ENCODE data around the gene PRRG2. TPM values are rescaled to one million over a fixed set of nuclear protein-coding genes. Genes with fewer than 3 reads are reported as not detected.

PRRG2 gene
- total RNA-seq, 1 donor from 2014 or later, result 3.4 TPM

DNA sequence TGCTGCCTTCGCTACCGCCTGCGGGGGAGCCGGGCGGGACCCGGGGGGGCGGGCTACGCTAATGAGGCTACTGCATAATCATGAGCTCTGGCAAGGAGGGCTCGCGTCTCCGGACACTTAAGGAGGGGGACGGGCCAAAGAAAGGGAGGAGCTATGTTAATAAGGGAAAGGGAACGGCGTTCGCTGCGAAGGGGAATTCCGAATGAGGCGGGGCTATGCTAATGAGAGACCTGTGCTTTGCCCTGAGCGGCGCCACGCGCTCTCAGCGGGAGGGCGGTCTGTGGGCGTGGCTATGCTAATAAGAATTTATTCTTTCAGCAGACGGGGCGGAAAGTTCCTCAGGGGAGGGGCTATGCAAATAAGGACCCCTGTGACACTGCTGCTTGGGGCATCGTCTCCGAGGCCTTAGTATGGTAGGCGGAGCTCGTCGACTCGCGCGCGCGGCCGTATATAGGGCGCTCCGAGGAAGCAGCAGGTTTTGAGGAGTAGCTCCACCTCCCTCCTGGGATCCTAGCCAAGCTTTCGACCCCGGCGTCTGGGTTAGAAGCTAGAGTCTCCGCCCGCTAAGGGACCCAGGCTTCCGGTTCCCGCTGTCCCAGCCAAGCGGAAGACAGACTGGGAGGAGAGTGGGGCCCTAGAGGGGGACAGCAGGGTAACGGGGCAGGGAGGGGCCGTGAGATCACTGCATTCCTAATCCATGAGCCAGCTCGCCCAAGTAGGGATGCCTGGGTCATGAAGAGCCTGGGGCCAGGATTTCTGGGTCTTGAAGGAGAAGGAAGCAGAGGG, 59.2 kb downstream of the PRRG2 start, which contains the start of gene RRAS:
TSS of gene RRAS (minus strand) at position 31 of the 786 bp plus-strand sequence. CDS start 45 bp downstream, outside the sequence.
- DNase-seq, result peak; percentile 100

Small RNA genes lying within 50 kb of the gene (small RNA-seq; reads per million reads assigned to genes)
- not detected for gene RF00019 (ENCODE audit: low replicate concordance)

Other genes with a start within 250 kb of the PRRG2 start
- 2.3 TPM for gene CD37, start 245.9 kb upstream of the PRRG2 start, total RNA-seq
- gene TEAD2, start 218.9 kb upstream of the PRRG2 start, total RNA-seq, result 30.9 TPM
- gene DKKL1, start 217.4 kb upstream of the PRRG2 start, total RNA-seq, result not detected
- gene KASH5, start 193.1 kb upstream of the PRRG2 start, total RNA-seq, result not detected
- not detected for gene PTH2, start 157.9 kb upstream of the PRRG2 start, total RNA-seq
- not detected for gene GFY, start 155.9 kb upstream of the PRRG2 start, total RNA-seq
- 1.4 TPM for gene SLC17A7, start 139.8 kb upstream of the PRRG2 start, total RNA-seq
- 58.3 TPM for gene PIH1D1, start 129.5 kb upstream of the PRRG2 start, total RNA-seq
- gene ALDH16A1, start 128.1 kb upstream of the PRRG2 start, total RNA-seq, result 34.6 TPM
- gene FLT3LG, start 107.1 kb upstream of the PRRG2 start, total RNA-seq, result 2.5 TPM
- 1,944 TPM for gene RPL13A, start 93.7 kb upstream of the PRRG2 start, total RNA-seq
- gene RPS11, start 84.9 kb upstream of the PRRG2 start, total RNA-seq, result 5,071 TPM
- gene FCGRT, start 68.7 kb upstream of the PRRG2 start, total RNA-seq, result 122 TPM
- 41.4 TPM for gene RCN3, start 53.3 kb upstream of the PRRG2 start, total RNA-seq
- 47.6 TPM for gene NOSIP, start 760 bp upstream of the PRRG2 start, total RNA-seq
- 9.4 TPM for gene PRR12, start 9.9 kb downstream of the PRRG2 start, total RNA-seq
- gene RRAS, start 58.8 kb downstream of the PRRG2 start, total RNA-seq, result 15.5 TPM
- 19.5 TPM for gene SCAF1, start 60.9 kb downstream of the PRRG2 start, total RNA-seq
- gene IRF3, start 84.5 kb downstream of the PRRG2 start, total RNA-seq, result 44.0 TPM
- 10.9 TPM for gene BCL2L12, start 84.6 kb downstream of the PRRG2 start, total RNA-seq
- 208 TPM for gene PRMT1, start 96.0 kb downstream of the PRRG2 start, total RNA-seq
- 0.92 TPM for gene ADM5, start 108.3 kb downstream of the PRRG2 start, total RNA-seq
- 5.1 TPM for gene CPT1C, start 109.8 kb downstream of the PRRG2 start, total RNA-seq
- gene TSKS, start 182.0 kb downstream of the PRRG2 start, total RNA-seq, result 1.1 TPM
- 56.2 TPM for gene AP2A1, start 185.7 kb downstream of the PRRG2 start, total RNA-seq
- gene FUZ, start 232.0 kb downstream of the PRRG2 start, total RNA-seq, result 25.7 TPM
- 38.2 TPM for gene MED25, start 237.0 kb downstream of the PRRG2 start, total RNA-seq

All from tongue (tissue), 3 donors.